Nephron (organoid): ENCODE results near the gene ATG9B.
A peak's percentile ranks its signal among the peaks of the same experiment; 100 is the strongest.

Experiments used
- H3K27ac Mint-ChIP-seq, 3 experiments: 2 replicates each; pipeline ENCODE4 v1.8.0; 2020; ENCODE audit warnings: mixed read lengths in 3 of 3, mild to moderate bottlenecking in 2 of 3, moderate library complexity in 1 of 3
- H3K27me3 Mint-ChIP-seq: 2 replicates; pipeline ENCODE4 v1.8.0; 2021; ENCODE audit warnings: low read depth, mild to moderate bottlenecking, moderate library complexity, mixed read lengths
- H3K36me3 Mint-ChIP-seq: 2 replicates; pipeline ENCODE4 v1.8.0; 2020; ENCODE audit warnings: low read depth, mixed read lengths
- H3K4me1 Mint-ChIP-seq: 2 replicates; pipeline ENCODE4 v1.8.0; 2020; ENCODE audit warnings: mixed read lengths
- H3K4me3 Mint-ChIP-seq, 3 experiments: 2 replicates each; pipeline ENCODE4 v1.8.0; 2020; ENCODE audit warnings: mild to moderate bottlenecking in 3 of 3, mixed read lengths in 3 of 3, moderate library complexity in 2 of 3
- H3K9me3 Mint-ChIP-seq: 2 replicates; pipeline ENCODE4 v1.8.0; 2020; ENCODE audit warnings: mixed read lengths
- CTCF ChIP-seq, 3 experiments: fragments of 200-600 bp; sonication (generic); IDR thresholded peaks; one replicate each; pipeline ENCODE4 v1.5.0; 2021; ENCODE audit warnings: antibody characterized with exemption in 3 of 3; ENCODE audit not compliant: unreplicated experiment in 3 of 3

ATG9B gene

GRCh38 chr7:150968056-150968733 lies 56.1 kb downstream of the ATG9B start:
- no peak for TF ChIP-seq CTCF (IDR thresholded peaks at IDR 0.05; ENCODE audit: unreplicated experiment in 3 of 3)
- Mint-ChIP-seq H3K4me1 (peaks cover 85% of the 10 kb centered on the region), H3K27ac (peak overlapping the region in 2 of 3 experiments; percentile 60 to 80), H3K36me3 (no peaks in the 10 kb centered on the region), H3K4me3 (peak overlapping the region in 2 of 3 experiments; percentile 34 to 39), H3K9me3 (no peaks in the 10 kb centered on the region), H3K27me3 (peaks cover 10% of the 10 kb centered on the region)

GRCh38 chr7:150967349-150967748 lies 56.9 kb downstream of the ATG9B start:
- Mint-ChIP-seq H3K27ac (peak overlapping the region in 2 of 3 experiments; percentile 29 to 30), H3K4me3 (no peak overlapping the region), H3K4me1 (peaks cover 85% of the 10 kb centered on the region), H3K36me3 (no peaks in the 10 kb centered on the region), H3K27me3 (peaks cover 10% of the 10 kb centered on the region), H3K9me3 (no peaks in the 10 kb centered on the region)
- no peak for TF ChIP-seq CTCF (IDR thresholded peaks at IDR 0.05; ENCODE audit: unreplicated experiment in 3 of 3)

- Mint-ChIP-seq H3K27me3 (peaks cover 10% of the 10 kb centered on the region), H3K27ac (peak overlapping the region in 1 of 3 experiments; percentile 42), H3K9me3 (no peaks in the 10 kb centered on the region), H3K4me3 (no peak overlapping the region), H3K4me1 (peaks cover 78% of the 10 kb centered on the region), H3K36me3 (no peaks in the 10 kb centered on the region)
- peak in 2 of 3 experiments; percentile 20 to 34 for TF ChIP-seq CTCF (IDR thresholded peaks at IDR 0.05; ENCODE audit: unreplicated experiment in 3 of 3)
These were observed 58.3 kb downstream of the ATG9B start for GRCh38 chr7:150966002-150966401.

- no peak overlapping the region for H3K4me3 Mint-ChIP-seq
- peaks cover 77% of the 10 kb centered on the region for H3K4me1 Mint-ChIP-seq
- H3K27ac Mint-ChIP-seq = peak overlapping the region in 2 of 3 experiments; percentile 54 to 74
- no peak for TF ChIP-seq CTCF (IDR thresholded peaks at IDR 0.05; ENCODE audit: unreplicated experiment in 3 of 3)
- H3K9me3 Mint-ChIP-seq = no peaks in the 10 kb centered on the region
- peaks cover 8% of the 10 kb centered on the region for H3K27me3 Mint-ChIP-seq
- H3K36me3 Mint-ChIP-seq = no peaks in the 10 kb centered on the region
These were observed 58.9 kb downstream of the ATG9B start for GRCh38 chr7:150965273-150965830.
